Nephron progenitor cell (in vitro differentiated cells): ENCODE measurements around the gene MAN2A1.

Source experiments
- DNase-seq: peaks from one replicate; pipeline ENCODE4 v3.0.0; 2021
- H3K27ac Mint-ChIP-seq: 2 replicates; pipeline ENCODE4 v1.8.0; 2021; ENCODE audit warnings: mild to moderate bottlenecking, moderate library complexity, mixed read lengths
- H3K27me3 Mint-ChIP-seq: 2 replicates; pipeline ENCODE4 v1.8.0; 2021; ENCODE audit warnings: mild to moderate bottlenecking, low read depth, mixed read lengths; ENCODE audit not compliant: poor library complexity
- H3K36me3 Mint-ChIP-seq: 2 replicates; pipeline ENCODE4 v1.8.0; 2021; ENCODE audit warnings: low read depth, mixed read lengths
- H3K4me1 Mint-ChIP-seq: 2 replicates; pipeline ENCODE4 v1.8.0; 2021; ENCODE audit warnings: mixed read lengths
- H3K4me3 Mint-ChIP-seq: 2 replicates; pipeline ENCODE4 v1.8.0; 2021; ENCODE audit warnings: mild to moderate bottlenecking, moderate library complexity, mixed read lengths
- H3K9me3 Mint-ChIP-seq: 2 replicates; pipeline ENCODE4 v1.8.0; 2021; ENCODE audit warnings: mild to moderate bottlenecking, moderate library complexity, mixed read lengths
- TF ChIP-seq, protein P1 (sequence below): fragments of 200-600 bp; sonication (generic); IDR thresholded peaks from 2 replicates; pipeline ENCODE4 v1.5.0; 2021; ENCODE audit warnings: antibody characterized with exemption

MAN2A1 gene

DNA sequence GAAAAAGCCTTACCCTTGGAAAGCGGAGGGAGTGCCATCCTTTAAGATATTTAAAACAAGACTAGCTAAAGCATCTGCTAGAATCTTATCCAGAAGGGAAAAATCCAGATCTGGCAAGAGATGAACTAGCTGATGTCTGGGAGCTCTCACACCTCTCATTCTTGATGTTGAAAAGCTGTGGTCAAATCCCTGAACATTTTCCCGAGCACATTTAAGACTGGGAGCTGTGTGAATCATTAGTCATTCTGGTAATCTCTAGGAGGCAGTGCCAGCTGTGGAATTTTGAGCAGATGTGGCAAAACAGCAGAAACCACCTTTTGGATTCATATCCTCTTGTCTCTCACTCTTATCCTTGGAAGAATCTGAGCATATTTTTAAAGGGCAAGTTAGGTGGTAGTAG lies 218.0 kb downstream of the MAN2A1 start:
- DNase-seq, result no peak
- Mint-ChIP-seq H3K36me3 (no peaks in the 10 kb centered on the region), H3K27me3 (no peaks in the 10 kb centered on the region), H3K4me3 (no peak overlapping the region), H3K4me1 (peaks cover 5% of the 10 kb centered on the region), H3K9me3 (no peaks in the 10 kb centered on the region), H3K27ac (no peak overlapping the region)
- TF ChIP-seq, protein P1, sequence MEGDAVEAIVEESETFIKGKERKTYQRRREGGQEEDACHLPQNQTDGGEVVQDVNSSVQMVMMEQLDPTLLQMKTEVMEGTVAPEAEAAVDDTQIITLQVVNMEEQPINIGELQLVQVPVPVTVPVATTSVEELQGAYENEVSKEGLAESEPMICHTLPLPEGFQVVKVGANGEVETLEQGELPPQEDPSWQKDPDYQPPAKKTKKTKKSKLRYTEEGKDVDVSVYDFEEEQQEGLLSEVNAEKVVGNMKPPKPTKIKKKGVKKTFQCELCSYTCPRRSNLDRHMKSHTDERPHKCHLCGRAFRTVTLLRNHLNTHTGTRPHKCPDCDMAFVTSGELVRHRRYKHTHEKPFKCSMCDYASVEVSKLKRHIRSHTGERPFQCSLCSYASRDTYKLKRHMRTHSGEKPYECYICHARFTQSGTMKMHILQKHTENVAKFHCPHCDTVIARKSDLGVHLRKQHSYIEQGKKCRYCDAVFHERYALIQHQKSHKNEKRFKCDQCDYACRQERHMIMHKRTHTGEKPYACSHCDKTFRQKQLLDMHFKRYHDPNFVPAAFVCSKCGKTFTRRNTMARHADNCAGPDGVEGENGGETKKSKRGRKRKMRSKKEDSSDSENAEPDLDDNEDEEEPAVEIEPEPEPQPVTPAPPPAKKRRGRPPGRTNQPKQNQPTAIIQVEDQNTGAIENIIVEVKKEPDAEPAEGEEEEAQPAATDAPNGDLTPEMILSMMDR, result no peak

DNA sequence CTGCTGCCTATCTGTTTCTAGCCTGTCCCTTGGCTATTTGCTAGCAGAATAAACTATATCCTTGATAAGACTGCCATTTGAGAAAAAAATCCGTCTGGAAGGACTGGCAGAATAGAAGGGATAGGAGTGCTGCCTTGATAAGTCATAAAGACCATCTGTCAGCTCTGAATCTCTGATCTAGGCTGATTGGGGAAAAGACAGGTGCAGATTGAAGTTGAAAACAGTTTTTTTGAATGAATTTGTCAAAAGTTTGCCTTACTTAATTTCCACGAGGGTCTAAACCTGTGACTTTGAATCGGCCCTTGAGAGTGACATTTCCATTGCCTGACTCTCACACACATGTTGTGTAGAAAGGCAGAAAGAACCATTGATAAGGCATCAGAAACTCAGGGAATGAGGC lies 218.6 kb downstream of the MAN2A1 start:
- Mint-ChIP-seq H3K4me1 (peaks cover 5% of the 10 kb centered on the region), H3K36me3 (no peaks in the 10 kb centered on the region), H3K27me3 (no peaks in the 10 kb centered on the region), H3K4me3 (no peak overlapping the region), H3K9me3 (no peaks in the 10 kb centered on the region), H3K27ac (no peak overlapping the region)
- TF ChIP-seq, protein P1, result no peak
- no peak for DNase-seq

DNA sequence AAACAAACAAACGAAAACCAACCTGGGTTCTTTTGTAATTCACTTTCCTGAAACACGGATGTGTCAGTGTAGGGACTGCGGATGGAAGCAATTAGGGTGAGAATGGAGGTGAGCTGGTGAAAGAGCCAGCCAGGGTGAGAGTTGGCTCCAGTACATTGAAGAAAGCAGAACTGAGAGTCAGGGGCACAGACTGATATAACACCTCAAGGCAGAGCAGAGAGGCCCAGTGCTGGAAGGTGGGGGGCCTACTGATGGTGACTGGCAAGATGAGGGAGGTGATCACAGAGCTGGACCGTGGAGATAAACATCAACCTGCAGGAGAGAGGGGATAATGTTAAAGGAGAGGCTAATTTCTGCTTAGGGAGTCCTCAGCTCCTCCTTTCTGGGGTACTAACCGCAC lies 221.1 kb downstream of the MAN2A1 start:
- no peaks in the 10 kb centered on the region for H3K36me3 Mint-ChIP-seq
- TF ChIP-seq, protein P1, result no peak

DNA sequence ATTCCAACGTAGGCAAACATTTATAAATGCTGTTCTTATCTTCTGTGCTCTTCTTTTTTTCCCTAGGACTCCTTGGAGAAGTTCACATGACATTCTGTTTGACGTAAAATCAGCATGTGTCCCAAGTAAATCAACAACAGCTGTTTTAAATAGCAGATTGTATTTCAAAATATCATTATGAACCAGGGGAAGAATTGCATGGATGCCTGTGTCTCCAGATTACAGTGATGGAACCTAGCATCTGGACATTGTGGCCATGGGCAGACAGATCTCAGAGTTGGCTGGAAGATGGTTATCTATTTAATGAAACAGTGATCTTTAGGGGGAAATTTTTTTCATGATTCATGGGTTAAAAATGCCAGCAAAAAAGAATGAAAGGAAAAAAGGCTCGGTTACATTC lies 222.0 kb downstream of the MAN2A1 start:
- Mint-ChIP-seq H3K4me1 (peaks cover 5% of the 10 kb centered on the region), H3K4me3 (no peak overlapping the region), H3K27me3 (no peaks in the 10 kb centered on the region), H3K27ac (no peak overlapping the region), H3K9me3 (no peaks in the 10 kb centered on the region), H3K36me3 (no peaks in the 10 kb centered on the region)
- TF ChIP-seq, protein P1, result no peak
- no peak for DNase-seq

More for the DNA sequence above, 221.1 kb downstream of the MAN2A1 start:
- peaks cover 5% of the 10 kb centered on the region for H3K4me1 Mint-ChIP-seq
- no peak overlapping the region for H3K27ac Mint-ChIP-seq
- H3K9me3 Mint-ChIP-seq, result no peaks in the 10 kb centered on the region
- H3K27me3 Mint-ChIP-seq, result no peaks in the 10 kb centered on the region
- no peak for DNase-seq
- no peak overlapping the region for H3K4me3 Mint-ChIP-seq

DNA sequence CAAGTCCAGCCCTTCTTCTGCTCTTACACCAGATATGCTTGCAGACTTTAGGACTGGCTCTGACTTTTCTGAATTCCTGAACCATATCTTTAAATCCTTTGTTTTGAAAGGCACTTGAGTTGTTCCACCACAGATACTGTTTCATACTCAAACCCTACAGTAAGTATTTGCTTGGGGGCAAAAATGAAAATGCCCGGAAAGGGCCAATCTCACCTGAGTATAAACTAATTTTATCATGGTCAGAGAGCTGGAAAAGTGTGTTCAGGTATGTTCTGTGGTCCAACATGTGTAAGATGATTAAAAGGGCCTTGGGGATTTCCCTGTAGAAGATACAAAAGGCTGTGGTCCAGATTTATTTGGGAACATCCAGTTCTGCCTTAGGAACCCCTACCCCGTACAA lies 225.2 kb downstream of the MAN2A1 start:
- DNase-seq, result no peak
- H3K4me1 Mint-ChIP-seq, result no peaks in the 10 kb centered on the region
- H3K9me3 Mint-ChIP-seq, result peaks cover 5% of the 10 kb centered on the region
- no peaks in the 10 kb centered on the region for H3K27me3 Mint-ChIP-seq
- H3K27ac Mint-ChIP-seq, result no peak overlapping the region
- H3K36me3 Mint-ChIP-seq, result no peaks in the 10 kb centered on the region
- H3K4me3 Mint-ChIP-seq, result no peak overlapping the region
- TF ChIP-seq, protein P1, result no peak

DNA sequence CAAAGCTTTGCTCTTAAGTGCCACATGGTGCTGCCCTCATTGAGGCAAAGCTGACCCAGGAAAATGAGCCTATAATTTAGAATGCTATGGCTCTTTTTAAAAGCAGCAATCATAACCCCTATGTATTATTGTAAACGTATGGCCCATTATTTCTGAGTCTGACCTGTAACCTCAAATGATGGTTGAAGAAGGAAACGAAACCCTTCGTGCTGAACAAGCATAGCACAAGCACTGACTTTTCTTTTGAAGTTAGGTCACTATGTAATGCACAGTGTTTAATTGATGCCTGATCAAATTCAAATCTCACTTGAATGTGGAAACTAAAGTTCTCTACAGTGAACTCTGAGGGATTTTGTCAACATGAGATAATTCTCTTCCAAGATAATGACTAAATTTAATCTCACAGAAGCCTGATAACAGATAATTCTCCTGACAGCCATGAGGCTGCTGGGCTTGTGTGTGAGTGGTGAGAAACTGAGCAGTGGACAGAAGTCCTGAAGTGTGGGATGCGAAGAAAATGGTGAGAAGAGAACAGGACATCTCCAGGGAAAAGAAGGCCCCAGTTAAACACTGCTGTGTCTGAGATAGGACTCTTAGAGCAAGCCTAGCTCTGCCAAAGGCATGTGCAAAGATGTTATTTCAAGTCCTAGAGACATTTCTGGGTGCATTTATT lies 226.9 kb downstream of the MAN2A1 start:
- TF ChIP-seq, protein P1, result no peak
- peak overlapping the region; percentile 17 for H3K27ac Mint-ChIP-seq
- H3K4me1 Mint-ChIP-seq, result peaks cover 6% of the 10 kb centered on the region
- no peak for DNase-seq
- no peak overlapping the region for H3K4me3 Mint-ChIP-seq
- no peaks in the 10 kb centered on the region for H3K36me3 Mint-ChIP-seq
- no peaks in the 10 kb centered on the region for H3K27me3 Mint-ChIP-seq
- H3K9me3 Mint-ChIP-seq, result peaks cover 5% of the 10 kb centered on the region
